ENCODE data around the gene NUP153.

GRCh38 chr6:17635568-17635967 lies 71.2 kb downstream of the NUP153 start:
- TF ChIP-seq, protein P1, sequence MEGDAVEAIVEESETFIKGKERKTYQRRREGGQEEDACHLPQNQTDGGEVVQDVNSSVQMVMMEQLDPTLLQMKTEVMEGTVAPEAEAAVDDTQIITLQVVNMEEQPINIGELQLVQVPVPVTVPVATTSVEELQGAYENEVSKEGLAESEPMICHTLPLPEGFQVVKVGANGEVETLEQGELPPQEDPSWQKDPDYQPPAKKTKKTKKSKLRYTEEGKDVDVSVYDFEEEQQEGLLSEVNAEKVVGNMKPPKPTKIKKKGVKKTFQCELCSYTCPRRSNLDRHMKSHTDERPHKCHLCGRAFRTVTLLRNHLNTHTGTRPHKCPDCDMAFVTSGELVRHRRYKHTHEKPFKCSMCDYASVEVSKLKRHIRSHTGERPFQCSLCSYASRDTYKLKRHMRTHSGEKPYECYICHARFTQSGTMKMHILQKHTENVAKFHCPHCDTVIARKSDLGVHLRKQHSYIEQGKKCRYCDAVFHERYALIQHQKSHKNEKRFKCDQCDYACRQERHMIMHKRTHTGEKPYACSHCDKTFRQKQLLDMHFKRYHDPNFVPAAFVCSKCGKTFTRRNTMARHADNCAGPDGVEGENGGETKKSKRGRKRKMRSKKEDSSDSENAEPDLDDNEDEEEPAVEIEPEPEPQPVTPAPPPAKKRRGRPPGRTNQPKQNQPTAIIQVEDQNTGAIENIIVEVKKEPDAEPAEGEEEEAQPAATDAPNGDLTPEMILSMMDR (IDR thresholded peaks at IDR 0.05; ENCODE audit: poor library complexity, severe bottlenecking), result no peak
- no peak for TF ChIP-seq EZH2 (IDR thresholded peaks at IDR 0.05; ENCODE audit: borderline replicate concordance, insufficient read depth, low read length, poor library complexity, severe bottlenecking)
- TF ChIP-seq SMC3 (conservative IDR thresholded peaks at IDR 0.05; ENCODE audit: poor library complexity), result no peak
- no peak for TF ChIP-seq POLR2AphosphoS5 (IDR thresholded peaks at IDR 0.05)
- no peak for TF ChIP-seq TAF1 (IDR thresholded peaks at IDR 0.05; ENCODE audit: low read depth)
- TF ChIP-seq EP300 (conservative IDR thresholded peaks at IDR 0.05; ENCODE audit: poor library complexity, severe bottlenecking), result no peak
- no peak for TF ChIP-seq MXI1 (conservative IDR thresholded peaks at IDR 0.05; ENCODE audit: poor library complexity, severe bottlenecking)

Data from neural cell (in vitro differentiated cells).